ENCODE measurements around the gene UGT3A1. TPM values are rescaled to one million over a fixed set of nuclear protein-coding genes. Genes with fewer than 3 reads are reported as not detected.

The UGT3A1 gene
- total and polyA plus RNA-seq, 2 experiments from 2014 or later = 1.6 to 3.1 TPM

DNA sequence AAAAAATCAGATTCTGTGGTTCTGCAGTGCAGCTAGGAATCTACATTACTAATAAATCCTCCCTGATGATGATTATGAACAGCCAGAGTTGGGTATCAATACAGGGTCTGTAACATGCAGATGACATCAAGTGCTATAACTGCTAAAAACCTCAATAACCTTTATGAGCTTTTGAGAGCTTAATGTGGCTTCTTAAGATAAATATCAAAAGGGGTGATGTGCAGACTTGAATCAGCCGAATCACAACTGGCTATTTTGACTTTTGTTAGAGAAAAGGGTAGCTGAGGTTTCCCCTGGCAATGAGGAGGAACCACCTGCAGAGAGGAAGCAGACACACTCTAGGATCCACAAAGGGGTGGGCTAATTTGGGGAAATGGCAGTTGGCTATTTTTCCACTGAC is 83.0 kb downstream of the UGT3A1 start (continued):
- TF ChIP-seq, protein P1, sequence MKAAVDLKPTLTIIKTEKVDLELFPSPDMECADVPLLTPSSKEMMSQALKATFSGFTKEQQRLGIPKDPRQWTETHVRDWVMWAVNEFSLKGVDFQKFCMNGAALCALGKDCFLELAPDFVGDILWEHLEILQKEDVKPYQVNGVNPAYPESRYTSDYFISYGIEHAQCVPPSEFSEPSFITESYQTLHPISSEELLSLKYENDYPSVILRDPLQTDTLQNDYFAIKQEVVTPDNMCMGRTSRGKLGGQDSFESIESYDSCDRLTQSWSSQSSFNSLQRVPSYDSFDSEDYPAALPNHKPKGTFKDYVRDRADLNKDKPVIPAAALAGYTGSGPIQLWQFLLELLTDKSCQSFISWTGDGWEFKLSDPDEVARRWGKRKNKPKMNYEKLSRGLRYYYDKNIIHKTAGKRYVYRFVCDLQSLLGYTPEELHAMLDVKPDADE (IDR thresholded peaks at IDR 0.05) = no peak
- no peak for TF ChIP-seq POLR2AphosphoS5 (IDR thresholded peaks at IDR 0.05; ENCODE audit: low read depth)
- TF ChIP-seq ZNF331 (CRISPR knock-in tag; IDR thresholded peaks at IDR 0.05; ENCODE audit: low read depth) = no peak

DNA sequence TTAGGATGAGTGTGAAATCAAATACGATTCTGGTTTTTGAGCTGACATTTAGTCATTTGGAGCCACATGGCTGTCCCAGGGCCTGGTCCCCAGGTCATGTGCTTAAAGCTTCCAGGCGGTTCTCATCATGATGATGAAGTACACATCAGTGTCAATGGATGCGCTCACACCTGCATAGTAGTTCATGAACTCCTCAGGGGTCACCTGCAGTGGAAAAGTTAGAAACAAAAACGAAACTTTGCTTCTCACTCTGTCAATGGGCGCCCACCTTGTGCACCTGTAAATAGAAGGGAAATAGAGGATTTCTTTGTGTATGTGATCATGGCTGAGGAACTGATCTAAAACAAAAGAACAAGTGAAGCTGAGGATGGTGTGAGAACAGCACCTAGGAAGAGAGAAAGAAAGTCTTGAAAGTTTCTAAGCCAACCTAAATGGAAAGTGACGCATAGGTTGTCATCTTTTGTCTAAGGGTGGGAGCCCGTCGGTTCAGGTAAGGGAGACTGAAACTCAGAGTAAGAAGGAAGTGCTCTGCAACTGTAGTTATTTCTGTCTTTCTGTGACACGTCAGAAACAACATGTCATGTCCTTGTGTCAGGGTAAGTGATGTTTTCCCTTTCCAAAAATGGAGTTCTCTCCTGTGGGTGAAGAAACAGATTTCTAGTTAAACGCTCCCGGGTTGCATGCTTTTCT is 86.6 kb downstream of the UGT3A1 start:
- Histone ChIP-seq H3K4me2 (no peak overlapping the region), H3K36me3 (ENCODE audit: insufficient read depth) (no peaks in the 10 kb centered on the region), H4K20me1 (replicated peaks; ENCODE audit: insufficient read depth) (no peaks in the 10 kb centered on the region), H2AFZ (no peak overlapping the region), H3K4me1 (ENCODE audit: insufficient read depth) (peaks cover 11% of the 10 kb centered on the region), H3F3A (replicated peaks; ENCODE audit: low read depth) (no peaks in the 10 kb centered on the region), H3K27ac (ENCODE audit: low read depth) (no peak overlapping the region), H3K4me3 (no peak overlapping the region), H3K27me3 (ENCODE audit: insufficient read depth) (no peaks in the 10 kb centered on the region), H3K79me2 (replicated peaks; ENCODE audit: insufficient read depth) (no peaks in the 10 kb centered on the region), H3K9me2 (ENCODE audit: insufficient read depth) (peaks cover 5% of the 10 kb centered on the region; the same call in 1 of the 2 replicates)
- Mint-ChIP-seq H3K36me3 (ENCODE audit: low read depth) (no peaks in the 10 kb centered on the region), H3K27me3 (ENCODE audit: insufficient read depth, low read depth, poor library complexity) (peaks cover 2% of the 10 kb centered on the region), H3K4me3 (no peak overlapping the region), H3K4me1 (peaks cover 13% of the 10 kb centered on the region; the same call in 2 of the 3 replicates), H3K27ac (no peak overlapping the region), H3K9me3 (peaks cover 9% of the 10 kb centered on the region; the same call in 2 of the 3 replicates)
- DNase-seq (ENCODE audit: low spot score) (no peak), ATAC-seq (no peak)
- TF ChIP-seq EZH2phosphoT487 (IDR thresholded peaks at IDR 0.05; ENCODE audit: unreplicated experiment) (no peak), ZNF114 (CRISPR knock-in tag; IDR thresholded peaks at IDR 0.05) (no peak), POLR2AphosphoS5 (IDR thresholded peaks at IDR 0.05; ENCODE audit: low read depth) (no peak), ZNF331 (CRISPR knock-in tag; IDR thresholded peaks at IDR 0.05; ENCODE audit: low read depth) (no peak), JUNB (IDR thresholded peaks at IDR 0.05; ENCODE audit: unreplicated experiment) (no peak), STAT1 (IDR thresholded peaks at IDR 0.05; ENCODE audit: unreplicated experiment) (no peak)
- TF ChIP-seq, protein P2, sequence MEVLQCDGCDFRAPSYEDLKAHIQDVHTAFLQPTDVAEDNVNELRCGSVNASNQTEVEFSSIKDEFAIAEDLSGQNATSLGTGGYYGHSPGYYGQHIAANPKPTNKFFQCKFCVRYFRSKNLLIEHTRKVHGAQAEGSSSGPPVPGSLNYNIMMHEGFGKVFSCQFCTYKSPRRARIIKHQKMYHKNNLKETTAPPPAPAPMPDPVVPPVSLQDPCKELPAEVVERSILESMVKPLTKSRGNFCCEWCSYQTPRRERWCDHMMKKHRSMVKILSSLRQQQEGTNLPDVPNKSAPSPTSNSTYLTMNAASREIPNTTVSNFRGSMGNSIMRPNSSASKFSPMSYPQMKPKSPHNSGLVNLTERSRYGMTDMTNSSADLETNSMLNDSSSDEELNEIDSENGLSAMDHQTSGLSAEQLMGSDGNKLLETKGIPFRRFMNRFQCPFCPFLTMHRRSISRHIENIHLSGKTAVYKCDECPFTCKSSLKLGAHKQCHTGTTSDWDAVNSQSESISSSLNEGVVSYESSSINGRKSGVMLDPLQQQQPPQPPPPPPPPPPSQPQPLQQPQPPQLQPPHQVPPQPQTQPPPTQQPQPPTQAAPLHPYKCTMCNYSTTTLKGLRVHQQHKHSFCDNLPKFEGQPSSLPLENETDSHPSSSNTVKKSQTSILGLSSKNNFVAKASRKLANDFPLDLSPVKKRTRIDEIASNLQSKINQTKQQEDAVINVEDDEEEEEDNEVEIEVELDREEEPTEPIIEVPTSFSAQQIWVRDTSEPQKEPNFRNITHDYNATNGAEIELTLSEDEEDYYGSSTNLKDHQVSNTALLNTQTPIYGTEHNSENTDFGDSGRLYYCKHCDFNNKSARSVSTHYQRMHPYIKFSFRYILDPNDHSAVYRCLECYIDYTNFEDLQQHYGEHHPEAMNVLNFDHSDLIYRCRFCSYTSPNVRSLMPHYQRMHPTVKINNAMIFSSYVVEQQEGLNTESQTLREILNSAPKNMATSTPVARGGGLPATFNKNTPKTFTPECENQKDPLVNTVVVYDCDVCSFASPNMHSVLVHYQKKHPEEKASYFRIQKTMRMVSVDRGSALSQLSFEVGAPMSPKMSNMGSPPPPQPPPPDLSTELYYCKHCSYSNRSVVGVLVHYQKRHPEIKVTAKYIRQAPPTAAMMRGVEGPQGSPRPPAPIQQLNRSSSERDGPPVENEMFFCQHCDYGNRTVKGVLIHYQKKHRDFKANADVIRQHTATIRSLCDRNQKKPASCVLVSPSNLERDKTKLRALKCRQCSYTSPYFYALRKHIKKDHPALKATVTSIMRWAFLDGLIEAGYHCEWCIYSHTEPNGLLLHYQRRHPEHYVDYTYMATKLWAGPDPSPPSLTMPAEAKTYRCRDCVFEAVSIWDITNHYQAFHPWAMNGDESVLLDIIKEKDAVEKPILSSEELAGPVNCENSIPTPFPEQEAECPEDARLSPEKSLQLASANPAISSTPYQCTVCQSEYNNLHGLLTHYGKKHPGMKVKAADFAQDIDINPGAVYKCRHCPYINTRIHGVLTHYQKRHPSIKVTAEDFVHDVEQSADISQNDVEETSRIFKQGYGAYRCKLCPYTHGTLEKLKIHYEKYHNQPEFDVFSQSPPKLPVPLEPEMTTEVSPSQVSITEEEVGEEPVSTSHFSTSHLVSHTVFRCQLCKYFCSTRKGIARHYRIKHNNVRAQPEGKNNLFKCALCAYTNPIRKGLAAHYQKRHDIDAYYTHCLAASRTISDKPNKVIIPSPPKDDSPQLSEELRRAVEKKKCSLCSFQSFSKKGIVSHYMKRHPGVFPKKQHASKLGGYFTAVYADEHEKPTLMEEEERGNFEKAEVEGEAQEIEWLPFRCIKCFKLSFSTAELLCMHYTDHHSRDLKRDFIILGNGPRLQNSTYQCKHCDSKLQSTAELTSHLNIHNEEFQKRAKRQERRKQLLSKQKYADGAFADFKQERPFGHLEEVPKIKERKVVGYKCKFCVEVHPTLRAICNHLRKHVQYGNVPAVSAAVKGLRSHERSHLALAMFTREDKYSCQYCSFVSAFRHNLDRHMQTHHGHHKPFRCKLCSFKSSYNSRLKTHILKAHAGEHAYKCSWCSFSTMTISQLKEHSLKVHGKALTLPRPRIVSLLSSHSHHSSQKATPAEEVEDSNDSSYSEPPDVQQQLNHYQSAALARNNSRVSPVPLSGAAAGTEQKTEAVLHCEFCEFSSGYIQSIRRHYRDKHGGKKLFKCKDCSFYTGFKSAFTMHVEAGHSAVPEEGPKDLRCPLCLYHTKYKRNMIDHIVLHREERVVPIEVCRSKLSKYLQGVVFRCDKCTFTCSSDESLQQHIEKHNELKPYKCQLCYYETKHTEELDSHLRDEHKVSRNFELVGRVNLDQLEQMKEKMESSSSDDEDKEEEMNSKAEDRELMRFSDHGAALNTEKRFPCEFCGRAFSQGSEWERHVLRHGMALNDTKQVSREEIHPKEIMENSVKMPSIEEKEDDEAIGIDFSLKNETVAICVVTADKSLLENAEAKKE (CRISPR knock-in tag; IDR thresholded peaks at IDR 0.05) = no peak
- TF ChIP-seq, protein P1 (IDR thresholded peaks at IDR 0.05) = no peak
- TF ChIP-seq, protein P3, sequence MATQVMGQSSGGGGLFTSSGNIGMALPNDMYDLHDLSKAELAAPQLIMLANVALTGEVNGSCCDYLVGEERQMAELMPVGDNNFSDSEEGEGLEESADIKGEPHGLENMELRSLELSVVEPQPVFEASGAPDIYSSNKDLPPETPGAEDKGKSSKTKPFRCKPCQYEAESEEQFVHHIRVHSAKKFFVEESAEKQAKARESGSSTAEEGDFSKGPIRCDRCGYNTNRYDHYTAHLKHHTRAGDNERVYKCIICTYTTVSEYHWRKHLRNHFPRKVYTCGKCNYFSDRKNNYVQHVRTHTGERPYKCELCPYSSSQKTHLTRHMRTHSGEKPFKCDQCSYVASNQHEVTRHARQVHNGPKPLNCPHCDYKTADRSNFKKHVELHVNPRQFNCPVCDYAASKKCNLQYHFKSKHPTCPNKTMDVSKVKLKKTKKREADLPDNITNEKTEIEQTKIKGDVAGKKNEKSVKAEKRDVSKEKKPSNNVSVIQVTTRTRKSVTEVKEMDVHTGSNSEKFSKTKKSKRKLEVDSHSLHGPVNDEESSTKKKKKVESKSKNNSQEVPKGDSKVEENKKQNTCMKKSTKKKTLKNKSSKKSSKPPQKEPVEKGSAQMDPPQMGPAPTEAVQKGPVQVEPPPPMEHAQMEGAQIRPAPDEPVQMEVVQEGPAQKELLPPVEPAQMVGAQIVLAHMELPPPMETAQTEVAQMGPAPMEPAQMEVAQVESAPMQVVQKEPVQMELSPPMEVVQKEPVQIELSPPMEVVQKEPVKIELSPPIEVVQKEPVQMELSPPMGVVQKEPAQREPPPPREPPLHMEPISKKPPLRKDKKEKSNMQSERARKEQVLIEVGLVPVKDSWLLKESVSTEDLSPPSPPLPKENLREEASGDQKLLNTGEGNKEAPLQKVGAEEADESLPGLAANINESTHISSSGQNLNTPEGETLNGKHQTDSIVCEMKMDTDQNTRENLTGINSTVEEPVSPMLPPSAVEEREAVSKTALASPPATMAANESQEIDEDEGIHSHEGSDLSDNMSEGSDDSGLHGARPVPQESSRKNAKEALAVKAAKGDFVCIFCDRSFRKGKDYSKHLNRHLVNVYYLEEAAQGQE (IDR thresholded peaks at IDR 0.05; ENCODE audit: unreplicated experiment) = no peak
- TF ChIP-seq, protein P4, sequence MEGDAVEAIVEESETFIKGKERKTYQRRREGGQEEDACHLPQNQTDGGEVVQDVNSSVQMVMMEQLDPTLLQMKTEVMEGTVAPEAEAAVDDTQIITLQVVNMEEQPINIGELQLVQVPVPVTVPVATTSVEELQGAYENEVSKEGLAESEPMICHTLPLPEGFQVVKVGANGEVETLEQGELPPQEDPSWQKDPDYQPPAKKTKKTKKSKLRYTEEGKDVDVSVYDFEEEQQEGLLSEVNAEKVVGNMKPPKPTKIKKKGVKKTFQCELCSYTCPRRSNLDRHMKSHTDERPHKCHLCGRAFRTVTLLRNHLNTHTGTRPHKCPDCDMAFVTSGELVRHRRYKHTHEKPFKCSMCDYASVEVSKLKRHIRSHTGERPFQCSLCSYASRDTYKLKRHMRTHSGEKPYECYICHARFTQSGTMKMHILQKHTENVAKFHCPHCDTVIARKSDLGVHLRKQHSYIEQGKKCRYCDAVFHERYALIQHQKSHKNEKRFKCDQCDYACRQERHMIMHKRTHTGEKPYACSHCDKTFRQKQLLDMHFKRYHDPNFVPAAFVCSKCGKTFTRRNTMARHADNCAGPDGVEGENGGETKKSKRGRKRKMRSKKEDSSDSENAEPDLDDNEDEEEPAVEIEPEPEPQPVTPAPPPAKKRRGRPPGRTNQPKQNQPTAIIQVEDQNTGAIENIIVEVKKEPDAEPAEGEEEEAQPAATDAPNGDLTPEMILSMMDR (conservative IDR thresholded peaks at IDR 0.05; ENCODE audit: low read depth in 2 of 2) = no peak

Measured in GM23338 (cell line).